Neuronal stem cell (in vitro differentiated cells): ENCODE results near the gene ERO1B.

ENCODE experiments used
- DNase-seq: peaks from one replicate; pipeline ENCODE4 v3.0.0-alpha.2; 2013; ENCODE audit warnings: low spot score
- H2AFZ ChIP-seq: one replicate; pipeline ENCODE4 v1.6.1; 2013; ENCODE audit warnings: mild to moderate bottlenecking, low read length, inconsistent platforms
- H2AK5ac ChIP-seq: 2 replicates; pipeline ENCODE4 v1.6.1; 2013; ENCODE audit warnings: low read depth, mild to moderate bottlenecking, inconsistent platforms, low read length, moderate library complexity, mixed read lengths
- H2BK120ac ChIP-seq: 2 replicates; pipeline ENCODE4 v1.6.1; 2013; ENCODE audit warnings: low read depth, mild to moderate bottlenecking, inconsistent platforms, low read length, moderate library complexity, mixed read lengths
- H2BK12ac ChIP-seq: one replicate; pipeline ENCODE4 v1.6.1; 2013; ENCODE audit warnings: low read length, inconsistent platforms
- H2BK15ac ChIP-seq: 2 replicates; pipeline ENCODE4 v1.6.1; 2013; ENCODE audit warnings: mild to moderate bottlenecking, low read length, inconsistent platforms, mixed read lengths
- H2BK5ac ChIP-seq: one replicate; pipeline ENCODE4 v1.6.1; 2013; ENCODE audit warnings: inconsistent platforms, mild to moderate bottlenecking, low read length, moderate library complexity
- H3K14ac ChIP-seq: one replicate; pipeline ENCODE4 v1.6.1; 2013; ENCODE audit warnings: low read length, inconsistent platforms
- H3K18ac ChIP-seq: 2 replicates; pipeline ENCODE4 v1.6.1; 2013; ENCODE audit warnings: low read length, inconsistent platforms
- H3K23ac ChIP-seq: 2 replicates; pipeline ENCODE4 v1.6.1; 2013; ENCODE audit warnings: low read depth, mild to moderate bottlenecking, mixed read lengths, low read length, inconsistent platforms; ENCODE audit not compliant: poor library complexity
- H3K27ac ChIP-seq: replicated peaks from 3 replicates; pipeline ENCODE4 v1.5.1; 2013; ENCODE audit warnings: low read length, inconsistent platforms
- H3K27me3 ChIP-seq, 3 experiments: 2 replicates each; pipeline ENCODE4 v1.6.1; 2013; ENCODE audit warnings: low read length in 3 of 3, mild to moderate bottlenecking in 2 of 3, inconsistent platforms in 1 of 3, low read depth in 1 of 3, mixed read lengths in 1 of 3, moderate library complexity in 1 of 3; ENCODE audit not compliant: control insufficient read depth in 3 of 3, insufficient read depth in 3 of 3
- H3K36me3 ChIP-seq, 2 donors: replicated peaks in 1 of 2; 2 replicates each; pipeline ENCODE4 v1.6.1; 2013; ENCODE audit warnings: low read length in 2 of 2; ENCODE audit not compliant: control insufficient read depth in 2 of 2, insufficient read depth in 2 of 2
- H3K4ac ChIP-seq: 2 replicates; pipeline ENCODE4 v1.6.1; 2013; ENCODE audit warnings: inconsistent platforms, mild to moderate bottlenecking, low read length, moderate library complexity
- H3K4me1 ChIP-seq, 2 donors: 1 replicate in 1 of 2; 2 replicates in 1 of 2; pipeline ENCODE4 v1.6.1; 2013; ENCODE audit warnings: low read length in 2 of 2, low read depth in 1 of 2; ENCODE audit not compliant: control insufficient read depth in 2 of 2, insufficient read depth in 1 of 2
- H3K4me2 ChIP-seq: one replicate; pipeline ENCODE4 v1.6.1; 2013; ENCODE audit warnings: mild to moderate bottlenecking, low read length, inconsistent platforms; ENCODE audit not compliant: insufficient read depth, poor library complexity, severe bottlenecking
- H3K4me3 ChIP-seq, 2 donors: 2 replicates each; pipeline ENCODE4 v1.5.1; 2013; ENCODE audit warnings: low read length in 2 of 2, mild to moderate bottlenecking in 2 of 2, inconsistent platforms in 1 of 2, moderate library complexity in 1 of 2
- H3K79me1 ChIP-seq: one replicate; pipeline ENCODE4 v1.6.1; 2013; ENCODE audit warnings: low read depth, mild to moderate bottlenecking, inconsistent platforms, low read length, moderate library complexity
- H3K9ac ChIP-seq: one replicate; pipeline ENCODE4 v1.6.1; 2013; ENCODE audit warnings: mild to moderate bottlenecking, low read depth, low read length, inconsistent platforms; ENCODE audit not compliant: poor library complexity
- H3K9me3 ChIP-seq, 2 donors: replicated peaks in 1 of 2; 2 replicates each; pipeline versions ENCODE3 to v1.6.1; 2013; ENCODE audit warnings: low read length in 2 of 2, mild to moderate bottlenecking in 2 of 2, inconsistent platforms in 1 of 2, low read depth in 1 of 2, mixed read lengths in 1 of 2, moderate library complexity in 1 of 2; ENCODE audit not compliant: control insufficient read depth in 2 of 2, insufficient read depth in 1 of 2
- H4K8ac ChIP-seq: one replicate; pipeline ENCODE4 v1.6.1; 2013; ENCODE audit warnings: low read depth, mild to moderate bottlenecking, inconsistent platforms, low read length, moderate library complexity
- H4K91ac ChIP-seq: one replicate; pipeline ENCODE4 v1.6.1; 2013; ENCODE audit warnings: low read length, low read depth, mild to moderate bottlenecking, inconsistent platforms; ENCODE audit not compliant: poor library complexity
- WGBS, 2 donors: extraction: QIAGEN DNeasy Blood & Tissue Kit; methylation state at CpG; one replicate each; pipeline ENCODE4 v1.1.7; 2013; ENCODE audit warnings: missing lambda C conversion rate in 2 of 2, mixed read lengths in 1 of 2; ENCODE audit not compliant: insufficient read length in 2 of 2, insufficient replicate concordance in 1 of 2; ENCODE audit errors: extremely low coverage in 2 of 2; 5-methylcytosine and 5-hydroxymethylcytosine counted together

ERO1B gene

DNA sequence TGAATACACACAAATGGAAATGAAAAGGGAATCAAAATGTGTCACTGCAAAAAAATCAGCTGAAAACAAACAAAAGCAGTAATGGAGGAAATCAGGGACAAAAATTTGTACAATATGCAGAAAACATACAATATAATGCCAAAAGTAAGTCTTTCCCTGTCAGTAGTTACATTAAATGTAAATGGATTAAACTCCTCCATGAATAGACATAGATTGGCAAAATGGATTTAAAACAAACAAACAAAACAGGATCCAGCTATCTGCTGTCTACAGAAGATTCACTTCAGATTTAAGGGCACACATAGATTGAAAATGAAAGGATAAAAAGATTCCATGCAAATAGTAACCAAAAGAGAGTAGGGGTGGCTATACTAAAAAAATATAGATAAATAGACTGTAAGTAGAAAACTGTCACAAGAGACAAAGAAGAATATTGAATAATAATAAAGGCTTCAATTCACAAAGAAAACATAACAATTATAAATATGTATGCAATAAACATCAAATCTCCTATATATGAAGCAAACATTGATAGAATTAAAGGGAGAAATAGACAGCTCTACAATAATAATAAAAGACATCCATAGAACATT, 42.2 kb upstream of the ERO1B start:
- H2AK5ac ChIP-seq: no peak overlapping the region
- H3K4me3 ChIP-seq: no peak overlapping the region
- no peaks in the 10 kb centered on the region for H3K79me1 ChIP-seq
- no peak overlapping the region for H3K14ac ChIP-seq
- H3K36me3 ChIP-seq: no peaks in the 10 kb centered on the region
- no peaks in the 10 kb centered on the region for H3K4me1 ChIP-seq
- no peak overlapping the region for H3K9ac ChIP-seq
- H2BK15ac ChIP-seq: no peak overlapping the region
- H3K18ac ChIP-seq: no peak overlapping the region
- H2AFZ ChIP-seq: no peak overlapping the region
- H3K23ac ChIP-seq: no peak overlapping the region
- H4K8ac ChIP-seq: no peak overlapping the region
- DNase-seq: no peak
- H3K4ac ChIP-seq: no peak overlapping the region
- no peak overlapping the region for H2BK5ac ChIP-seq
- no peaks in the 10 kb centered on the region for H3K27me3 ChIP-seq
- no peak overlapping the region for H3K27ac ChIP-seq
- no peak overlapping the region for H4K91ac ChIP-seq
- H3K4me2 ChIP-seq: no peak overlapping the region
- no peaks in the 10 kb centered on the region for H3K9me3 ChIP-seq
- H2BK12ac ChIP-seq: no peak overlapping the region
- H2BK120ac ChIP-seq: no peak overlapping the region

DNA sequence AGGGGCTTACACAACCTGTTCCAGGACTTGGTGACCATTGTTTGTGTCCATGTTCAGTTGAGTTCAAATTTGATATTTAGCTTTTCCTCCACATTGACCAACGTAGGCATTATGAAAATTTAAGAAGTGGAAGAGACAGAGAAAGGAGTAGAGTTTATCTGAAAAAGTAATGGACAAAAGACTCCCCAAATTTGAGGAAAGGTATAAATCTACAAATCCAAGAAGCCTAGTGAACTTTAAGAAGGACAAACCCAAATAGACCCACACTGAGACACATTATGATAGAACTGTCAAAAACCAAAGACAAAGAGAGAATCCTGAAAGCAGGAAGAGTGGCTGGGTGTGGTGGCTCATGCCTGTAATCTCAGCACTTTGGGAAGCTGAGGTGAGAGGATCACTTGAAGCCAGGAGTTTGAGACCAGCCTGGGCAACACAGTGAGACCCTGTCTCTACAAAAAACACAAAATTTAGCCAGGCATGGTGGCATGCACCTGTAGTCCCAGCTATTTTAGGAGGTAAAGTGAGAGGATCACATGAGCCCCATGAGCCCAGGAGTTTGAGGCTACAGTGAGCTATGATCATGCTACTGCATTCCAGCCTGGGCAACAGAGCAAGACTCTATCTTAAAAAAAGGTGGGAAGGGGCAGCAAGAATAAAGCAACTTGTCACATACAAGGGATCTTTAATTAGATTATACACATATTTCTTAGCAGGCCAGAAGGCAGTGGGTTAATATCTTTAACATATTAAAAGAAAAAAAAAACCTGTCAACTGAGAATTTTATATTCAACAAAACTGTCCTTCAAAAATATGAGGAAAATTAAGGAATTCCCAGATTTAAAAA, 41.0 kb upstream of the ERO1B start:
- Histone ChIP-seq H3K27me3 (no peaks in the 10 kb centered on the region), H3K4me3 (no peak overlapping the region), H2BK12ac (no peak overlapping the region), H3K4me2 (no peak overlapping the region), H3K18ac (no peak overlapping the region), H2BK15ac (no peak overlapping the region), H2BK5ac (no peak overlapping the region), H2BK120ac (no peak overlapping the region), H3K23ac (no peak overlapping the region), H3K27ac (no peak overlapping the region), H3K36me3 (no peaks in the 10 kb centered on the region), H3K4me1 (no peaks in the 10 kb centered on the region), H3K9me3 (no peaks in the 10 kb centered on the region), H3K9ac (no peak overlapping the region), H4K91ac (no peak overlapping the region), H4K8ac (no peak overlapping the region), H2AFZ (no peak overlapping the region), H2AK5ac (no peak overlapping the region), H3K14ac (no peak overlapping the region), H3K79me1 (no peaks in the 10 kb centered on the region), H3K4ac (no peak overlapping the region)
- WGBS, 2 donors: no CpG with 5 or more reads among the region's 1 CpG
- no peak for DNase-seq

DNA sequence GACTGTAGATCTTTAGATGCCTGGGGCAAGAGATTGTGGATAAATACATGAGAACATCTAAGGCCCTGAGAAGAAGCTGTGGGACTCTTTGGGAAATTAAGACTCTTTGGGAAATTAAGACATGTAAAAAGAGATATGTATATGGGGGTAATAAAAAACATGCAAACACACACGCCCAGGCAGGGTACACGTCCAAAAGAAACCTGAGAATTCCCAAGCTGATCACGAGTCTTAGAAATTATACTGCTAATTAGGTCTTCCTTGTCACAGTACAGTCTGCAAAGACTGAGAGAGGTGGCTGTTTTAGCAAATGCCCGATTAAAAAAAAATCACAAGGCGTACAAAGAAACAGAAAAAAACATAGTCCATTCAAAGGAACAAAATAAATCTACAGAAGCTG, 39.3 kb upstream of the ERO1B start:
- no peak overlapping the region for H4K91ac ChIP-seq
- H3K9me3 ChIP-seq: no peaks in the 10 kb centered on the region
- no peaks in the 10 kb centered on the region for H3K27me3 ChIP-seq
- no peaks in the 10 kb centered on the region for H3K79me1 ChIP-seq
- DNase-seq: no peak
- no peak overlapping the region for H3K4me2 ChIP-seq
- H3K23ac ChIP-seq: no peak overlapping the region
- no peak overlapping the region for H2BK5ac ChIP-seq
- H2BK12ac ChIP-seq: no peak overlapping the region
- no peak overlapping the region for H2BK120ac ChIP-seq
- no peak overlapping the region for H2BK15ac ChIP-seq
- no peak overlapping the region for H3K9ac ChIP-seq
- H3K4me1 ChIP-seq: no peaks in the 10 kb centered on the region
- no peak overlapping the region for H3K4me3 ChIP-seq
- H3K4ac ChIP-seq: no peak overlapping the region
- WGBS, 2 donors: no CpG with 5 or more reads among the region's 5 CpGs
- H2AK5ac ChIP-seq: no peak overlapping the region
- no peak overlapping the region for H3K27ac ChIP-seq
- H3K18ac ChIP-seq: no peak overlapping the region
- no peaks in the 10 kb centered on the region for H3K36me3 ChIP-seq
- no peak overlapping the region for H3K14ac ChIP-seq
- no peak overlapping the region for H4K8ac ChIP-seq
- H2AFZ ChIP-seq: no peak overlapping the region

DNA sequence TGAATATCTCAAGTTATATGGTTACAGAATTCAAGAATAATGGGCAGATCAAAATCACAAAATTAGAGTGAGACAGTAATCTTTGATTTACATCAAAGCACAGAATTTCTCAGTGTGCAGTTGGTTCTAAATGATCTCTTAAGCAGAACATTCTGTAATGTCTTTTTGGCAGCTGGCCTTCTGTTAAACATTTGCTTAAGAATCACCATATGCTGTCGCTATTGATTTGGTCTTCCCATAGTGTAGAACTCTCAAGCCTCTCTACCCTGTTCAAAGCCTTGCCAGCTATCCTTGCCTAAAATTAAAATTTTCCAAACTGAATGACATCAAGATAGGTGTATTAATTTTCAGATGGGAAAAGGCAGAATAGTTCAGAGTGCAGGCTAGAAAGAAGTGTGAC, 38.9 kb upstream of the ERO1B start:
- H3K4me3 ChIP-seq: no peak overlapping the region
- H4K8ac ChIP-seq: no peak overlapping the region
- no peak for DNase-seq
- no peak overlapping the region for H2BK12ac ChIP-seq
- no peaks in the 10 kb centered on the region for H3K9me3 ChIP-seq
- no peak overlapping the region for H2AK5ac ChIP-seq
- no peaks in the 10 kb centered on the region for H3K27me3 ChIP-seq
- no peak overlapping the region for H3K27ac ChIP-seq
- WGBS, 2 donors: no CpG with 5 or more reads among the region's 1 CpG
- no peak overlapping the region for H2BK5ac ChIP-seq
- no peak overlapping the region for H3K4me2 ChIP-seq
- H2BK120ac ChIP-seq: no peak overlapping the region
- H3K36me3 ChIP-seq: no peaks in the 10 kb centered on the region
- H3K79me1 ChIP-seq: no peaks in the 10 kb centered on the region
- H3K4me1 ChIP-seq: no peaks in the 10 kb centered on the region
- H3K9ac ChIP-seq: no peak overlapping the region
- H3K14ac ChIP-seq: no peak overlapping the region
- H3K18ac ChIP-seq: no peak overlapping the region
- H2BK15ac ChIP-seq: no peak overlapping the region
- H3K4ac ChIP-seq: no peak overlapping the region
- no peak overlapping the region for H3K23ac ChIP-seq
- no peak overlapping the region for H2AFZ ChIP-seq
- H4K91ac ChIP-seq: no peak overlapping the region
